Right renal cortex interstitium (tissue), 3 donors: ENCODE measurements around the gene HIPK4. TPM values are rescaled to one million over a fixed set of nuclear protein-coding genes. Genes with fewer than 3 reads are reported as not detected.
"Not testable (repeated sequence)": the region's sequence is repeated elsewhere in the genome, so short reads cannot be mapped to it uniquely, and the experiment has no call there.

Source experiments
- DNase-seq, 3 donors: peaks; one replicate each; pipeline ENCODE4 v3.0.0-alpha.2; 2013; ENCODE audit warnings: low read depth in 3 of 3, low spot score in 2 of 3
- polyA plus RNA-seq, 3 donors: library from polyadenylated mRNA; unstranded; fragments of 120-200 nt; gene quantifications; one replicate each; pipeline ENCODE4 v1.2.1, GENCODE V29; 2013; ENCODE audit not compliant: insufficient read length in 3 of 3

Gene HIPK4
- polyA plus RNA-seq, 3 donors, result 0.04 to 0.16 (median 0.07) TPM

DNA sequence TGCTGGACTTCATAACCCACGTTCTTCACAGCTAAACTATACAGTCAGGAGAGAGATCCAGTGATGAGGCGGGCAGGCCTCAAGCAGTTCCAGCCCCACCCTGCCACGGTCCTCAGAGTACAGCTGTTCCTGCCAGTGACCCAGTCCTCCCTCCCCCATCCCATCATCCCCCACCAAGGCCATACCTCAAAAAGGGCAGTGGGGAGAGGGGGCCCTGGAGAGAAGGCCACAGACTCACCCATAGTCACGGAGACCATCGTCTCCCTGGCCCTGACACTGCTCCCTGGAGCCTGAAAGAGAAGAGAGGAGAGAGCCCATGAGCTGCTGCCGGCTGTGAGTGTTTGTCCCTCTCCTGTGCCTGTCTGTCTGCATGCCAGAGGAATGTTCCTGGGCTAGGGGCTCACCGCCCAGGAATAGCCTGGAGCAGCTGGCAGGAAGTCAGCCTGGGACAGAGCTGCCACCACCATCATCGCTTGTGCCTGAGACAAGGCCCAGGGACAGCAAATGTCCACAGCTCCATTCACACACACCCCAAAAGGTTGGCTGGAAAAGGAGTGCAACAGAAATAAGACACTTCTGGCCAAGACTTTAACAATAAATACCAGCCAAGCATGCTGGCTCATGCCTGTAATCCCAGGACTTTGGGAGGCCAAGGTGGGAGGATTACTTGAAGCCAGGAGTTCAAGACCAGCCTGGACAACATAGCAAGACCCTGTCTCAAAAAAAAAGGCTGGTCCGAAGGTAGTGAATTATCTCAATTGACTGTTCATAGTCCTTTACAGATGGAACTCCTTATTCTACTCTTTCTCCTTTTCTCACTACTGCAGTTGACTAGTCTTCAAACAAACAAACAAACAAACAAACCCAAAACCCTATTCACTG lies 48.1 kb downstream of the HIPK4 start:
- DNase-seq, result no peak

DNA sequence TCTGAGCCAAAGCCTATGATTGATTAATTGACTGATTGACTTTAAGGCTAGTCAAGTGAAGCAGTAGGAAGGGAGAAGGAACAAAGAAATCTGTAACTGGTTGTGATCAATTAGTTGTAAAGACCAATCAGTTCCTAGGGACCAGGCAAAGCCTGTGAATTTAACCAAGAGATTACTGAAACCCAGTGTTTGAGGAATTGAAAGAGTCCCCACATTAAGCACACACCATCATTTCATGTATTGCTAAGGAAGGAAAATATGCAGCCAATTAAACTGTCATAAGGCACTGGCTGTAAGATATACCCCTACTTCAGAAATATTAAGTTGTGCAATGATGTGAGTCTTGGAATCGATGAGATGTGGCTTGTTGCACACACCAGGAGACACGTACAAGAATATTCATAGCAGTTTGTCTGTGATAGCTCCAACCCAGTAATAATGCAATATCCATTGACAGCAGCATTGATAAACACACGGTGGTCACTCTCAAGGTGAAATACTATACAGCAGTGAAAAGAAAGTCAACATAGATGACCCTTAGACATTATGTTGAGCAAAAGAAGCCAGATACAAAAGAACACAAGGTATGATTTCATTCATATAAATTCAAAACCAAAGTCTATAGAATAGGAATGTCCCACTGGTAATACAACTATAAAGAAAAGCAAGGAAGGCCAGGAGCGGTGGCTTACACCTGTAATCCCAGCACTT lies 50.8 kb downstream of the HIPK4 start:
- no peak for DNase-seq

DNA sequence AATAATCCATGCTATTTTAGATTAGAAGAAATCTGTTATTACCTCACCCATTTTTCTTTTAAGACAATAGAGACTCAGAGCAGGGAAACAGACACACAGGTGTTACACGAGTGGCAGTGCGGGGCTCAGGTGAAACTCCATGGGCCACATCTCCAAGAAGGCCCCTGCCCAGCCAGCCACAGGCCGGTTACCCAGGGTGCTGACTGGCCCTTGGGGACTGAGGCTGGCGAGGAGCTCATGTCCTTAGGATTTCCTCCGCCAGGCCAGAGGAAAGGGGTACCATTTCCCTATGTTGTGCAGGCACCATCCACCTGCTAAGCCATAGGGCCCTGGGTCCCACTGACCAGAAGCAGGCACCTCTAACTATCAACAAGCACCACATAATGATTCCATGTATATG lies 52.4 kb downstream of the HIPK4 start:
- DNase-seq, result no peak

DNA sequence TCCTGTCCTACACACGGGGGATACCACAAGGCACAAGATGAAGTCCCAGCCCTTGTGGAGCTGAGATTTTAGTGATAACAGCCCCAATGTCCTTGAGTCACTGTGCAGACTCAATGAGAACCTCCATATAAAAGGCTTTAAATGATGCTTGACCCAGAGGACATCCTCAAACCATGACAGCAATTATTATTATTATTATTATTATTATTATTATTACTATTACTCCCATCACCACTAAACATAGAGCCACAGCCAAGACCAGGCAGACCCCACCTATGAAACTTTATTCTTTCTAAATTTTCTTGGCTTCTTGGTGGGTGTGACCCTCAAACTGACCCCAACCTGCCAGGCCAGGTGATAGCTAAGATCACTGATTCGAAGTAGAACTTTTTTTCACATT lies 52.9 kb downstream of the HIPK4 start:
- DNase-seq, result no peak

DNA sequence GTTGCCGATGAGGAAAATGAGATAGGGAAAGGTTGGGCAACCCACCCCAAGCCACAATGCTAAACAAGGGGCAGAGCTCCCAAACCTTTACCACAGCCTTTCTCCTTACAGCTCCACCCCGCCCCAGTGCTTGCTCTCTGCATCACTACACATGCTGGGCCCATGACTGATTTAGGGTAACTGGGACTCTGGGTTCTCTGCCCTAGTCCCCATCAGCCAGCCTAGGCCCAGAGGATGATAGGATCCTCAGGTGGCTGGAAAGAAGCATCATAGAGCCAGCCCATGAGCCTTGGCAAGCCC lies 53.4 kb downstream of the HIPK4 start:
- no peak for DNase-seq

DNA sequence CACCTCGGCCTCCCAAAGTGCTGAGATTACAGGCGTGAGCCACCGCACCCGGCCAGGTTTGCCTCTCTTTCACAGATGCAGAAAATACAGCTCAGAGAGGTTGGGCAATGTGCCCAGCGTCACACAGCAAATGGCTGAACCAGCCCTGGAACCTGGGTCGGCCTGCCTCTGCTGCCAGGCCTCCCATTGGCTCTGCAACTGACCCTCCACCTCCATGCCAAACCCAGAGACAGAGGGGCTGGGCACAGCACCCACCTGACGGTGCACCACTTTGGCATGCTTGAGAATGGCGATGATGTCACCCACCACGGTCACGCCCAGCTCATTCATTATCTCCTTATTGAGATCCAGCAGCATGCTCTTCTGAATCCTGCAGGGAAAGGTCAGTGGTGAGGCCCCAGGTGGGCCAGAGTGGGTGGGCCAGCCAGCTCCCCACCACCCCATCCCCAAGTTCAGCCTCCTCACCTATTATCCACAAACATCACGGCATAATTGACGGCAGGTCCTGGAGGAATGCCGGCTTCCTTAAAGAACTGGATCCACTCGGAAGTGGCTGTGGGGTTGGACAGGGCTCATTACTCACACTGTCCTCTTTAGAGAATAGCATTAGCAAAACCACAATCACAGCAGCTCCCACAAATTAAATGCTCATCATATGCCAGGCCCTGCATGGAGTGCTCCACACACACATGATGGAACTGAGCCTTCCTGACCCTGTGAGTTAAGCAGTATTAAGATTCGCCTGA lies 54.0 kb downstream of the HIPK4 start:
- DNase-seq, result no peak

DNA sequence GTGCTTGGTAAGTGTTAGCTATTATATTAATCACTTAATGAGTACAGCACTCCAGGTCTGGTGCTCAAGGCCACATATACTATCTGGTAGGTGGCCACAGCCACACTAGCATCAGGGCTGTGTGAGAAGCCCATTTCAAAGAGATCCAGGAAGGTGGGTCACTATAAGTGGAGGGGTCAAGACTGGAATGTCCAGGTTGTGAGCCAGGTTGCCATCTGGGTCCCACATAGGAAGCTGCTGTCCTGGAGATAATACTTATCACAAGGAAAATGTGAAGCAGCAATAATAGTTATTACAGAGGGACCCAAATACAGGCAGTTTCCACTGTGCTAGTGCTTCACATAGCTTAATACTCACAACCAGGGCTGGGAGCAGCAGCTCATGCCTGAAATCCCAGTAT lies 54.9 kb downstream of the HIPK4 start:
- DNase-seq, result no peak

DNA sequence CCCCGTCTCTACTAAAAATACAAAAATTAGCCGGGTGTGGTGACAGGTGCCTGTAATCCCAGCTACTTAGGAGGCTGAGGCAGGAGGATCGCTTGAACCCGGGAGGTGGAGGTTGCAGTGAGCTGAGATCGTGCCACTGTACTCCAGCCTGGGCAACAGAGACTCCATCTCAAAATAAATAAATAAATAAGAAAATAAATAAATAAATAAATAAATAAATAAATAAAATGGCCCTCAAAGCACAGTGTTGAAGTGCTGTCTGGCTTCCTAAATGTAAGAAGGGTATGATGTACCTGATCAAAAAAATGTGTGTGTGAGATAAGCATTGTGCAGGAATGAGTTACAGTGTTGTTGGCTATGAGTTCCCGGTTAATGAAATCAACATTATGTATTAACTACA lies 56.9 kb downstream of the HIPK4 start:
- not testable (repeated sequence) for DNase-seq

DNA sequence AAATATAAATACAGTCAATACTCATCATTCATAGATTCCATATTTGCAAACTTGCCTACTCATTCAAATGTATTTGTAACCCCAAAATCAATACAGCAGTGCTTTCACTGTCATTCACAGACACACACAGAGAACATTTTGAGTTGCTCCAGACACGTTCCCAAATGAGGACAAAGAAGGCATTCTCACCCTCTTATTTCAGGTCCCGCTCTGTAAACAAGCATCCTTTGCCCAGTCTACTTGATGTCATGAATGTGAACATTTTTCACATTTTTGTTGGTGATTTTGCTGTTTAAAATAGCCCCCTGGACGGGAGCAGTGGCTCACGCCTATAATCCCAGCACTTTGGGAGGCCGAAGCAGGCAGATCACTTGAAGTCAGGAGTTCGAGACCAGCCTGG lies 57.3 kb downstream of the HIPK4 start:
- no peak for DNase-seq

DNA sequence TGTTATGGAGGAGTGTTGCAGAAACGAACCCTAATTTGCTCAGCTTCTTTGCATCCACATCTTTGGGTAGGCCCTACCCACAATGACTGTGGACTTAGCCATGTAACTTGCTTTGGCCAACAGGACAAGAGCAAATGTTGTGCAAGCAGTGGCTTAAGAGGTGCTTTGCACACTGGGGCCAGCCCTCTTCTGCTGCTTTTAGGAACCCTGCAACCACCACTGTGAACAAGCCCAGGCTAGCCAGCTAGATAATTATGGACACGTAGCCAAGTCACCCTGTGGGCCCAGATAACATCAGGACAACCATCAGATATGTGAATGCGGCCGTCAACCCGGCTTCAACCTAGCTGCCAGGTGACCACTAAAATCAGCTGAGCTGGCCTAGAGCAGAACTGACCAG lies 58.9 kb downstream of the HIPK4 start:
- DNase-seq, result no peak

Other genes with a start within 250 kb of the HIPK4 start
- 10 to 100 TPM; 10.6 to 12.8 (median 11.6) TPM for gene MAP3K10, start 198.8 kb downstream of the HIPK4 start, polyA plus RNA-seq
- gene TTC9B, start 171.8 kb downstream of the HIPK4 start, polyA plus RNA-seq, result under 1 TPM in 1 of 3 donors, not detected in 2; 0.16 TPM
- 1 to 10 TPM in 1 of 3 donors, under 1 TPM in 2; 0.68 to 1.1 (median 0.79) TPM for gene CCNP, start 163.5 kb downstream of the HIPK4 start, polyA plus RNA-seq
- 100 to 1,000 TPM; 119 to 133 (median 126) TPM for gene AKT2, start 104.8 kb downstream of the HIPK4 start, polyA plus RNA-seq
- gene C19orf47, start 41.8 kb downstream of the HIPK4 start, polyA plus RNA-seq, result 1 to 10 TPM; 8.4 to 9.4 (median 9.4) TPM
- 100 to 1,000 TPM; 187 to 224 (median 209) TPM for gene PLD3, start 41.5 kb downstream of the HIPK4 start, polyA plus RNA-seq
- 10 to 100 TPM; 10.6 to 11.9 (median 11.1) TPM for gene PRX, start 23.2 kb upstream of the HIPK4 start, polyA plus RNA-seq
- gene SERTAD1, start 35.8 kb upstream of the HIPK4 start, polyA plus RNA-seq, result 1 to 10 TPM; 6.7 to 8.6 (median 7.4) TPM
- gene SERTAD3, start 54.2 kb upstream of the HIPK4 start, polyA plus RNA-seq, result 10 to 100 TPM; 34.1 to 40.8 (median 37.5) TPM
- 10 to 100 TPM; 38.2 to 44.1 (median 39.8) TPM for gene BLVRB, start 75.6 kb upstream of the HIPK4 start, polyA plus RNA-seq
- 1 to 10 TPM in 2 of 3 donors, under 1 TPM in 1; 0.65 to 1.8 (median 1.4) TPM for gene SPTBN4, start 76.8 kb upstream of the HIPK4 start, polyA plus RNA-seq
- gene SHKBP1, start 186.7 kb upstream of the HIPK4 start, polyA plus RNA-seq, result 10 to 100 TPM; 31.2 to 43.4 (median 40.5) TPM
- 100 to 1,000 TPM; 146 to 189 (median 159) TPM for gene LTBP4, start 211.2 kb upstream of the HIPK4 start, polyA plus RNA-seq